ENCODE results near the gene INPP5A.
"Not testable (repeated sequence)": the region's sequence is repeated elsewhere in the genome, so short reads cannot be mapped to it uniquely, and the experiment has no call there.

Gene INPP5A

GRCh38 chr10:132504501-132505272, 32.9 kb upstream of the INPP5A start:
- DNase-seq, result no peak

GRCh38 chr10:132505546-132505945, 32.0 kb upstream of the INPP5A start:
- not testable (repeated sequence) for DNase-seq

DNA sequence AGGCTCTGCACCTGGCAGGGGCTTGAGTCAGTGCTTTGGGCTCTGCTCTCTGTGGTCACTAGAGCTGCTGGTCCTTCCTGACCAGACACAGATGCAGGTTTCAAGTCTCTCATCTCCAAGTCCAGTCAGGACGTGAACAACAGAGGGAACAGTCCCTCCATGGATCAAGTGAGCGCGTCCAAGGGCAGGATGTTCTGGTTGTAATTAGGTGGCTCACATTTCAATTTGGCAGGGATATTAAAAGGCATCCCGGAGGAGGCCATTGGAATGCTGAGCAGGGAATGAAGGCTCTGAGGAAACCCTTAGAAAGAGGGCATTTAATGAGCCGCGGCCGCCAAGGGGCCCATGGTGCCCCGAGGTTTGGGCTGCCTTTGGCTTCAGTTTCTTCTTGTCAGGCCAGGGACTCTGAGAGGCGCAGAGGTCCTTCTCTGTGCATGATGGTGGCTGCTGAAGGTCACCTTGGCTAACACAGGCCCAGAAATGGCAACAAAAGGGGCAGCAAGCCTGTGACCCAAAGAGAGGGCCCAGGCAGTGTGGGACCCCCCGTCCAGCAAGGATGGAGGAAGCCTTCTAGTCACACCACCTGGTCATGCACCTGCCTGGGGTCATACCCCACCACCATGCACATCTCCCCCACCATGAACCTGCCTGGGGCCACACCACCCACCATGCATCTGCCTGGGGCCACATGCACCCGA, 30.7 kb upstream of the INPP5A start:
- DNase-seq, result no peak

- no peak for DNase-seq
Measured at GRCh38 chr10:132507409-132507955, 30.1 kb upstream of the INPP5A start.

DNA sequence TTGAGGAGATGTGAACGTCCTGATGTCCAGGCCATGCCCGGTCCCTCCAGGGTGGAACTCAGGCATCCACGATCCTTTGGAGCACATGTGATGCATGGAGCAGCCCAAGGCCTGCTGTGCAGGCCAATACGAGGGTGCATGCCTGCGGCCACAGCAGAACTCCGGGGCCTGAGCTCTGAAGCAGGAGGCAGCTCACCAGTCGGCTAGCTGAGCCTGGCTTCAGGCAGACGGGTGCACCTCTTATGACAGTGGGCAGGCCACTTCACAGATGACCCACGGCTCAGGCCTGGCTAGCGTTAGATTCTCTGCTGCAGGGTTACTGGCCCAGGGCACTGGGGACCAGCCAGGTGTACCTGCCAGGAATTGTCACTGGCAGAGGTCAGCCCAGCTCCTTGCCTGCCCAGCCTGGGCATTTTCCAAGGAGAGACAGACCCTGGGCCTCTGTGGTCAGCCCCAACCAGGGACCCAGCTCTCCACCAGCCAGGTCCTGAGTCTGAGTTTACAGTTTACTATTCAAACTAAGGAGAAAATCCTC, 29.6 kb upstream of the INPP5A start:
- DNase-seq, result no peak

GRCh38 chr10:132508581-132509443, 28.8 kb upstream of the INPP5A start:
- no peak for DNase-seq

DNA sequence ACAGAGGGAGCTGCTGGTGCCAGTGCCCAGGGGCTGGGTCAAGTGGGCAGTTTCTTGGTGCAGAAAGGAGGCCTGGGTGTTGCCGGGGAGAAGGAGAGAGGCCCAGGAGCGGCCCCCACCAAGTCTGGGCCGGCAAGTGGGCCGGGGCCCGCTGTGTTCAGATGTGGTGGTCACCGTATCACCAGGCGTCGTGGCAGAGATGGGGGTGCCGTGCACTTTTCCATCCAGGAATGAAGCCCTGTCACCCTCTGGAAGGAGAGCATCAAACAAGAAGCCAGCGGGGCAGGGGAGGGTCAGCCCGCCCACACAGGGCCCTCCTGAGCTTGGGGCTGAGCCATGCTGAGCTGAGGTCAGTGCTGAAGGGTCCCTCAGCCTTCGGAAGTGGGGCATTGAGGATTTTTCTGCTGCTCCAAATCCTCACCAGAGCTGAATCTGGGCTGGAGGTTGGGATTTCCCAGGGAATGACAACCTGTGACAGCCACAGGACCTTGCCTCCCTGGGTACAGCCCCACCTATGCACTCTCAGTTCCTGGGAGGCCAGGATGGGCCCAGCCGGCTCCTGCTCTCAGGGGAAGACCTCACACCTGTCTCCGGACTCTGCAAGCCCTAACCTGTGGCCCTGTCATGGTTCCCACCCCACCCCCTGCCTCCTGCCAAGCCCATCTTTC, 27.9 kb upstream of the INPP5A start:
- no peak for DNase-seq

- DNase-seq, result no peak
Measured at GRCh38 chr10:132510174-132510611, 27.4 kb upstream of the INPP5A start.

GRCh38 chr10:132511121-132512051, 26.2 kb upstream of the INPP5A start:
- no peak for DNase-seq

- no peak for DNase-seq
Measured at GRCh38 chr10:132512052-132512442, 25.5 kb upstream of the INPP5A start.

DNA sequence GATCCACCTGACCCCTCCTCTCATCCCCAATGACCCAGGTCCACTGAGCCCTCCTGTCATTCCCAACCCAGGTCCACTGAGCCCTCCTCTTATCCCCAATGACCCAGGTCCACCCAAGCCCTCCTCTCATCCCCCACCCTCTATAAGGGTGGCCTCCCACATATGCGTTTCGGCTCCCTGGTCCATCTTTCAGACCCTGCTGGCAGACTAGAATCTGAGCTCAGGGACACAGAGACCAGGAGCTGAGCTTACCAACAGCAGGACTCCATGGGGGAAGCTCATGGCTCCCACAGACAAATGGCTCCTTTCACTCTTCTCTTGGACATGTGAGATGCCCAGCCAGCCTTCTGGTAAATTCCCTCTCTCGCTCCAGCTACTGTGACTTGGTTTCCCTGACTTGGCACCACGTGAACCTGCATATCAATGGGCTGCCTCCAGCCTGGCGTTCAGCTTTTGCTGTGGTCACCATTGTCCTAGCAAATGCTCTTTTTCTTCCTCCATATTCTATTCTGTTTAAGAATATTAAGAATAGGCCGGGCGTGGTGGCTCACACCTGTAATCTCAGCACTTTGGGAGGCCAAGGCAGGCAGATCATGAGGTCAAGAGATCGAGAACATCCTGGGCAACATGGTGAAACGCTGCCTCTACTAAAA, 24.8 kb upstream of the INPP5A start:
- DNase-seq, result no peak

- DNase-seq, result no peak
Measured at GRCh38 chr10:132514821-132515520, 22.6 kb upstream of the INPP5A start.

DNA sequence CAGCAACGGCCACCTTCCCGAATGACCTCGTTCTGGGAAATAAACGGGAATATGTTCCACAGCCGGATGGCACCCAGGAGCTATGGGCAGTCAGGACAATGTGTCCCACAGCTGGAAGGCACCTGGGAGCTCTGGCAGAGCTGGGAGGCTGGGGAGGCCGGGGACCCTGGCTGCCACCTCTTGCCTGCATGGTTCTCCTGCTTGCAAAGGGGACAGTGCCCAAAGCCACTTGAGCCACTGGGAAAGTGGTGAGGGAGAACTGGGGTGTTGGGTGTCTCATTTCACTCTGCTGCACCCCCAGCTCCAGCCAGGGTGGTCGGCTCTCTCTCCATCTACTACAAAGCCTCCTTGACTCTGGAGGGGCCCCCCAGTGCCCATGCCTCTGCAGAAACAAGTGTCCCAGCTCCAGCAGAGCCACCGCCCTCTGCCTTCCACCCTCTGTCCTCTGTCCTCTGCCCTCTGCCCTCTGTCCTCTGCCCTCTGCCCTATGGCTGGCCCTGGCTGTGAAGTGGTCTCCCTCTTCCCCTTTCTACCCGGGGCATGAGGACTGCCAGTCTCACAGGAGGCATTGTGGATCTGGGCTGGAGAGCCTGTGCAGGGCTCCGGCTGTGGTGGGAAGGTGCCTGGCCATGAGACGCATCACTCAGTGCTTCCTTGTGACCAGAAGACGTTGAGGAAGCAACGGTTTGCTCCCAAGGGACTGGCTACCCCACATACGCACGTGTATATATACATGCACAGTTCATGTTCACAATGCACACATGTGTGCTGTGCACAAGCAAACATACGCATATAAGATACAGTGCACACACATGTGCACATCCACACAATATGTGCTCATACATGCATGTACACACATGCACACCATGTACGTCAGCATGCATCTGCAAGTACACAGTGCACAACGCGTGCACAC, 21.5 kb upstream of the INPP5A start:
- DNase-seq, result no peak

GRCh38 chr10:132516771-132517725, 20.5 kb upstream of the INPP5A start:
- no peak for DNase-seq

GRCh38 chr10:132517951-132518521, 19.6 kb upstream of the INPP5A start:
- no peak for DNase-seq

GRCh38 chr10:132518572-132519381, 18.8 kb upstream of the INPP5A start:
- DNase-seq, result no peak
